ENCODE data around the gene CIC.
A peak's percentile ranks its signal among the peaks of the same experiment; 100 is the strongest.

The CIC gene

DNA sequence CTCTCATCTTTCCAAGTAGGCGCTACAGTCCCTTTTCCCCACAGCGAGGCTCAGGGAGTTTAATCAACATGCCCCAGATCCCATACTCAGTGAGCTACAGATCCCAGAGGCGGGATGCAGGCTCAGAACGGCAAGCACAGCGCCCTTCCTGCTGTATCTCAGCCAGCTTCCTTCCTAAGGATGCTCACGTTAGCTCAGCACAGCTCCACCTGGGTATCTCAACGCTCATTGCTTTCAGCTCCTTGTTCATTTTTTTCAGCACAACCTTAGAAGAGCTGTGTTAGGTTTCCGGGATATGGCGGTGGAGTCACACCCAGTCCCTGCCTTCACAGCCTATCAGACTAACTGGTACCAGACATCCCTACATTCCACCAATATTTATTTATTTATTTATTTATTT lies 53.3 kb downstream of the CIC start:
- H3K36me3 ChIP-seq: no peaks in the 10 kb centered on the region
- H3K9me3 ChIP-seq: no peaks in the 10 kb centered on the region
- H3K4me1 ChIP-seq (ENCODE audit: control insufficient read depth in 1 of 2, insufficient read depth in 1 of 2, low read depth in 1 of 2, low read length in 1 of 2): peaks cover 19 to 25% of the 10 kb centered on the region in 2 experiments
- H3K27ac ChIP-seq: no peak overlapping the region
- TF ChIP-seq, protein P1, sequence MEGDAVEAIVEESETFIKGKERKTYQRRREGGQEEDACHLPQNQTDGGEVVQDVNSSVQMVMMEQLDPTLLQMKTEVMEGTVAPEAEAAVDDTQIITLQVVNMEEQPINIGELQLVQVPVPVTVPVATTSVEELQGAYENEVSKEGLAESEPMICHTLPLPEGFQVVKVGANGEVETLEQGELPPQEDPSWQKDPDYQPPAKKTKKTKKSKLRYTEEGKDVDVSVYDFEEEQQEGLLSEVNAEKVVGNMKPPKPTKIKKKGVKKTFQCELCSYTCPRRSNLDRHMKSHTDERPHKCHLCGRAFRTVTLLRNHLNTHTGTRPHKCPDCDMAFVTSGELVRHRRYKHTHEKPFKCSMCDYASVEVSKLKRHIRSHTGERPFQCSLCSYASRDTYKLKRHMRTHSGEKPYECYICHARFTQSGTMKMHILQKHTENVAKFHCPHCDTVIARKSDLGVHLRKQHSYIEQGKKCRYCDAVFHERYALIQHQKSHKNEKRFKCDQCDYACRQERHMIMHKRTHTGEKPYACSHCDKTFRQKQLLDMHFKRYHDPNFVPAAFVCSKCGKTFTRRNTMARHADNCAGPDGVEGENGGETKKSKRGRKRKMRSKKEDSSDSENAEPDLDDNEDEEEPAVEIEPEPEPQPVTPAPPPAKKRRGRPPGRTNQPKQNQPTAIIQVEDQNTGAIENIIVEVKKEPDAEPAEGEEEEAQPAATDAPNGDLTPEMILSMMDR (IDR thresholded peaks at IDR 0.05): no peak
- H3K27me3 ChIP-seq: peaks cover 58% of the 10 kb centered on the region
- H3K4me3 ChIP-seq (ENCODE audit: low read depth in 1 of 2, low read length in 1 of 2): no peak overlapping the region

DNA sequence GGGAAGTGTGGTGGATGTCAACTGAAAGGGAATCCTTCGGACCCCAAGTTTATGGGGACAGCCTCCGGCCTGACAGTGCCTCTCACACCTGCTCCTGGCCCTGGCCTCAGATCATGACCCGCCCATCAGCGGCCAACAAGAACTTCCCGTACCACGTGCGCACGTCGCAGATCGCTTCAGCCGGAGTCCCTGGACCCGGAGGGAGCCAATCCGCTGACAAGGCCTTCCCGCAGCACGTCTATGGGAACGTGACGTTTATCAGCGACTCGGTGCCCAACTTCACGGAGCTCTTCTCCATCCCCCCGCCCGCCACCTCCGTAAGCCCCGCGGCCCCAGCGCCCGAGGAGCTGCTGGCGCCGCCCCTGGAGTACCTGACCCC lies 54.4 kb downstream of the CIC start:
- H3K27me3 ChIP-seq: peaks cover 55% of the 10 kb centered on the region
- TF ChIP-seq, protein P1 (IDR thresholded peaks at IDR 0.05): no peak
- no peaks in the 10 kb centered on the region for H3K9me3 ChIP-seq
- peaks cover 19 to 25% of the 10 kb centered on the region in 2 experiments for H3K4me1 ChIP-seq (ENCODE audit: control insufficient read depth in 1 of 2, insufficient read depth in 1 of 2, low read depth in 1 of 2, low read length in 1 of 2)
- H3K4me3 ChIP-seq (ENCODE audit: low read depth in 1 of 2, low read length in 1 of 2): no peak overlapping the region
- no peak overlapping the region for H3K27ac ChIP-seq
- no peaks in the 10 kb centered on the region for H3K36me3 ChIP-seq

DNA sequence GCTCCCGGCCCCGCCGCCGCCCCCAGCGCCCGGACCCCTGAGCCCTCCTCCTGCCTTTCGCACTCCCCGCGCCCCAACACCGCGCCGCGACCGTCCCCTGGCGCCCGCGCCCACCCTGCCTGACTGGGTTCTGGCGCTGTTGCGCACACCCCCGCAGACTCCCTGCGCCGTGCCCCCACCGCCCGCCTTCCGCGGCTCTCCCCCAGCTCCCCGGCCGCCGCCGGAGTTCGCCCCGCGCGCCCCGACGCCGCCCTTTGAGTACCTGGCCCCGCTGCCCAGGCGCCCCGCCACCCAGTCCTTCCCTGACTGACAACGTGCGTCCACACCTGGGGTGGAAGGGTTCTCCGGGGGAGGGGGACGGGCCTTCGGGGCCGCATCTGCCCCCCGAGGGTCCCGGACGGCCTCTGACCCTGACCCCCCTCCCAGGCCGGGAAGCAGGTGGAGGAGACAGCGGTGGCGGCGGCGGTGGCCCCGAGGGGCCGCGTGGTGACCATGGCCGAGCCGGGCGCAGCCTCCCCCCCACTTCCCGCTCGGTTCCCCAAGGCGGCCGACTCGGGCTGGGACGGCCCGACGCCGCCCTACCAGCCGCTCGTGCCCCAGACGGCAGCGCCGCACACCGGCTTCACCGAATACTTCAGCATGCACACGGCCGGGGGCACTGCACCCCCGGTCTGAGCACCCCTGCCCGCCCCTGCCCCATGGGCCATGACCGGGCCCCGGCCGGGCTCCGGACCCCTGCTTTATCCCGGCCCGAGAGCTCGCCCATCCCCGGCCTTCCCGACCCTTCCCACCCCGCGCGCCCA lies 55.0 kb downstream of the CIC start:
- Histone ChIP-seq H3K4me3 (ENCODE audit: low read depth in 1 of 2, low read length in 1 of 2) (peak overlapping the region in 1 of 2 experiments; percentile 95), H3K36me3 (no peaks in the 10 kb centered on the region), H3K27me3 (peaks cover 55% of the 10 kb centered on the region), H3K27ac (no peak overlapping the region), H3K4me1 (ENCODE audit: control insufficient read depth in 1 of 2, insufficient read depth in 1 of 2, low read depth in 1 of 2, low read length in 1 of 2) (peaks cover 19 to 25% of the 10 kb centered on the region in 2 experiments), H3K9me3 (no peaks in the 10 kb centered on the region)
- TF ChIP-seq, protein P1 (IDR thresholded peaks at IDR 0.05): no peak

DNA sequence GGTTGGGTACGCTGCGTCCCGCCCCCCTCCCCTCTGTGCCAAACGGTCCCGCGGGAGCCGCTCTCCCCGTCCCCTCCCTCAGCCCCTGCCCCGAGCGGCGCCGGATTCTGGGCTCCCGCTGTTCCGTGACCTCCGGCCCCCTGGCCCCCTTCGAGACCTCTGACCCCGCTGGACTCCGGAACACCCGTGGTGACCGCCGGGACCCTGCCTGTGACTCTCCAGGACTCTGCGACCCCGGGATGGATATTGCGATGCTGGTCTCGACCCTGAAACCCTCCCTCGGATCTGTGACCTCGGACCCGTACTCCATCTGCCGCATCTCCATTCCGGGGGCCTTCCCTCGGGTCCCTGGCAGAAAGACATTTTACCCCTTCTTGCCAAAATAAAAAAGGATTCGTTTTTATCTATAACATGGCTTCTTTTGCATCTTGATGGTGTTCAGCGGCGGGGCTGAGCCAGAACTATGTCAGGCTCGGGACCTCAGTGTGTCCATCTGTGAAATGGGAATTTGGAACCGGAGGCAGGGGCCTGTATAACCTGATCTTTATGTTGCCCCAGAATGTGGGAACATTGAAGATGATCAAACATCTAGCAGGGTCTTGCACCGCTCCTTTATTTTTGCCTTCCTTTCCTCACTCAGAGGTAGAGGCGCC lies 55.7 kb downstream of the CIC start:
- H3K9me3 ChIP-seq: no peaks in the 10 kb centered on the region
- peaks cover 54% of the 10 kb centered on the region for H3K27me3 ChIP-seq
- peak overlapping the region; percentile 86 to 95 for H3K4me3 ChIP-seq (ENCODE audit: low read depth in 1 of 2, low read length in 1 of 2)
- peak overlapping the region; percentile 78 for H3K27ac ChIP-seq
- TF ChIP-seq, protein P1 (IDR thresholded peaks at IDR 0.05): no peak
- peaks cover 19 to 25% of the 10 kb centered on the region in 2 experiments for H3K4me1 ChIP-seq (ENCODE audit: control insufficient read depth in 1 of 2, insufficient read depth in 1 of 2, low read depth in 1 of 2, low read length in 1 of 2)
- H3K36me3 ChIP-seq: no peaks in the 10 kb centered on the region

DNA sequence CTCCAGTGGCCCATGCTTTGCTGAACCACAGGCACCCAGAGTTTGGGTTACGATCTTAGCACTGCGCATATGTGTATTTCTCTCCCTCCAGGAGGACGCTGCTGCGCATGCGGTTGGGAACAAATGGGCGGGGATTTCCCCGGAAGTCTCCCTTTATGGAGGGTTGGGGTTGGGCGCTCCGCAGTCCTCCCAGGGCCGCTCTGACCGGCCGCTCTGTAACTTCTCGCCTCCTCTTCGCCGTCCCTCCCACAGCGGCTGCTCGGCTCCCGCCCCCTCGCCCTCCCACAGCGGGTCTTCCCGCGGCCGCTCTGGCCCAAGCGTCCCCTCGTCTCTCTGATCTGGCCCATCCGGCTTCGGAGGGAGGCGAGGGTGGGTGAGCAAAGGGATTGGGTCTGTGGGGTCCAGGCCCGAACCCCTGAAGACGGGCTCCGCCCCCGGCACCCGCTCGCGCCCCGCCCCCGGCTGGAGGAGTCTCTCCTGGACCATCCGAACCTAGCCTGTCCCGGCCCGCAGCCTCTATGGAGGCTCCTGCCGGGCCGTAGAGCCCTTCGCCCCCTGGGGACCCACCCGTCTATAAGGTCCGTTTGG lies 56.4 kb downstream of the CIC start, which contains the start of gene MEGF8:
TSS of gene MEGF8 (plus strand) at position 328 of the 588 bp plus-strand sequence. CDS start 609 bp downstream, outside the sequence.
- H3K27ac ChIP-seq: peak within 1 kb of the TSS; percentile 78
- TF ChIP-seq, protein P1 (IDR thresholded peaks at IDR 0.05): peak; percentile 71
- H3K4me3 ChIP-seq (ENCODE audit: low read depth in 1 of 2, low read length in 1 of 2): peak within 1 kb of the TSS; percentile 86 to 95
- H3K36me3 ChIP-seq: no peaks in the 10 kb centered on the region
- peaks cover 19 to 25% of the 10 kb centered on the region in 2 experiments for H3K4me1 ChIP-seq (ENCODE audit: control insufficient read depth in 1 of 2, insufficient read depth in 1 of 2, low read depth in 1 of 2, low read length in 1 of 2)
- H3K9me3 ChIP-seq: no peaks in the 10 kb centered on the region
- H3K27me3 ChIP-seq: peaks cover 48% of the 10 kb centered on the region

Data from neutrophil (primary cell).